Choroid plexus epithelial cell (primary cell): ENCODE results near the gene RTN4RL1.
"Not testable (repeated sequence)": the region's sequence is repeated elsewhere in the genome, so short reads cannot be mapped to it uniquely, and the experiment has no call there.

ENCODE experiments used
- DNase-seq: peaks from one replicate; pipeline ENCODE4 v3.0.0-alpha.2; 2010; ENCODE audit warnings: low read depth
- H3K4me3 ChIP-seq: 2 replicates; pipeline ENCODE4 v1.5.1; 2011; ENCODE audit warnings: low read depth, mild to moderate bottlenecking, control low read depth, low read length, moderate library complexity
- CTCF ChIP-seq: conservative IDR thresholded peaks from 2 replicates; pipeline ENCODE4 v1.5.1; 2011; ENCODE audit warnings: low read depth, mild to moderate bottlenecking, control low read depth, inconsistent platforms, low read length, moderate library complexity

The RTN4RL1 gene

GRCh38 chr17:2015314-2015713 is 9.8 kb downstream of the RTN4RL1 start:
- no peak for DNase-seq
- H3K4me3 ChIP-seq, result no peak overlapping the region
- TF ChIP-seq CTCF, result no peak

- no peak for TF ChIP-seq CTCF
Measured at GRCh38 chr17:2013994-2014317, 11.2 kb downstream of the RTN4RL1 start.

GRCh38 chr17:2013220-2013993 is 11.7 kb downstream of the RTN4RL1 start:
- H3K4me3 ChIP-seq, DNase-seq: not testable (repeated sequence)

More at GRCh38 chr17:2013994-2014317, 11.2 kb downstream of the RTN4RL1 start:
- no peak overlapping the region for H3K4me3 ChIP-seq
- DNase-seq, result no peak

- TF ChIP-seq CTCF, result no peak
- H3K4me3 ChIP-seq, result no peak overlapping the region
- no peak for DNase-seq
Measured at GRCh38 chr17:2012499-2012898, 12.6 kb downstream of the RTN4RL1 start.

GRCh38 chr17:2011411-2012371 is 13.4 kb downstream of the RTN4RL1 start:
- TF ChIP-seq CTCF, result no peak
- H3K4me3 ChIP-seq, result no peak overlapping the region
- DNase-seq, result peak; percentile 54

- no peak for DNase-seq
- no peak overlapping the region for H3K4me3 ChIP-seq
- TF ChIP-seq CTCF, result no peak
Measured at GRCh38 chr17:2009737-2010136, 15.4 kb downstream of the RTN4RL1 start.

- no peak for DNase-seq
- no peak overlapping the region for H3K4me3 ChIP-seq
- no peak for TF ChIP-seq CTCF
Measured at GRCh38 chr17:2008332-2009126, 16.6 kb downstream of the RTN4RL1 start.
